Renal cortex interstitium (tissue), 11 donors: Measurements from ENCODE around the gene FUT8. TPM values are rescaled to one million over a fixed set of nuclear protein-coding genes. Genes with fewer than 3 reads are reported as not detected.

Source experiments
- DNase-seq, 11 donors: peaks; one replicate each; pipeline ENCODE4 v3.0.0-alpha.2; 2013; ENCODE audit warnings: low read depth in 9 of 11, low spot score in 4 of 11; ENCODE audit errors: extremely low read depth in 1 of 11
- polyA plus RNA-seq, 3 donors: library from polyadenylated mRNA; unstranded; fragments of 120-200 nt; gene quantifications; one replicate each; pipeline ENCODE4 v1.2.1, GENCODE V29; 2013; ENCODE audit not compliant: insufficient read length in 3 of 3

The FUT8 gene
- polyA plus RNA-seq, 3 donors: 16.4 to 19.5 (median 17.6) TPM

GRCh38 chr14:65517635-65518542 lies 105.4 kb downstream of the FUT8 start:
- no peak for DNase-seq

- no peak for DNase-seq
Observed at GRCh38 chr14:65528069-65528468, 115.5 kb downstream of the FUT8 start.

GRCh38 chr14:65531148-65531547 lies 118.6 kb downstream of the FUT8 start:
- DNase-seq: no peak

- no peak for DNase-seq
Observed at GRCh38 chr14:65533736-65534404, 121.3 kb downstream of the FUT8 start.

- DNase-seq: no peak
Observed at GRCh38 chr14:65536781-65537423, 124.4 kb downstream of the FUT8 start.

GRCh38 chr14:65548878-65549277 lies 136.3 kb downstream of the FUT8 start:
- no peak for DNase-seq

GRCh38 chr14:65549429-65549828 lies 136.9 kb downstream of the FUT8 start:
- DNase-seq: no peak

- DNase-seq: no peak
Observed at GRCh38 chr14:65550779-65551643, 138.5 kb downstream of the FUT8 start.

- DNase-seq: no peak
Observed at GRCh38 chr14:65552724-65553123, 140.2 kb downstream of the FUT8 start.

- DNase-seq: no peak
Observed at GRCh38 chr14:65554837-65555236, 142.3 kb downstream of the FUT8 start.

GRCh38 chr14:65555358-65555757 lies 142.8 kb downstream of the FUT8 start:
- no peak for DNase-seq

- DNase-seq: no peak
Observed at GRCh38 chr14:65558363-65558762, 145.8 kb downstream of the FUT8 start.

- no peak for DNase-seq
Observed at GRCh38 chr14:65560340-65561027, 148.0 kb downstream of the FUT8 start.

GRCh38 chr14:65564370-65564769 lies 151.8 kb downstream of the FUT8 start:
- DNase-seq: no peak

- DNase-seq: no peak
Observed at GRCh38 chr14:65565948-65566347, 153.4 kb downstream of the FUT8 start.

- DNase-seq: no peak
Observed at GRCh38 chr14:65566820-65567522, 154.4 kb downstream of the FUT8 start.

GRCh38 chr14:65574611-65575010 lies 162.1 kb downstream of the FUT8 start:
- DNase-seq: no peak

GRCh38 chr14:65575389-65575788 lies 162.9 kb downstream of the FUT8 start:
- no peak for DNase-seq
